Lung microvascular endothelial cell (primary cell): ENCODE data around the gene EIF1B. TPM values are rescaled to one million over a fixed set of nuclear protein-coding genes. Genes with fewer than 3 reads are reported as not detected.

Experiments used
- DNase-seq, 2 donors: peaks; one replicate each; pipeline versions ENCODE4 v3.0.0 to v3.0.0-alpha.2; 2010; ENCODE audit warnings: low read depth in 2 of 2
- total RNA-seq: library from RNA; depleted of rRNA; stranded (reverse); fragments of >200 nt; gene quantifications from 2 replicates; pipeline ENCODE4 v1.2.1, GENCODE V29; 2014

Gene EIF1B
- total RNA-seq, 1 donor from 2014 or later = 13.3 TPM

DNA sequence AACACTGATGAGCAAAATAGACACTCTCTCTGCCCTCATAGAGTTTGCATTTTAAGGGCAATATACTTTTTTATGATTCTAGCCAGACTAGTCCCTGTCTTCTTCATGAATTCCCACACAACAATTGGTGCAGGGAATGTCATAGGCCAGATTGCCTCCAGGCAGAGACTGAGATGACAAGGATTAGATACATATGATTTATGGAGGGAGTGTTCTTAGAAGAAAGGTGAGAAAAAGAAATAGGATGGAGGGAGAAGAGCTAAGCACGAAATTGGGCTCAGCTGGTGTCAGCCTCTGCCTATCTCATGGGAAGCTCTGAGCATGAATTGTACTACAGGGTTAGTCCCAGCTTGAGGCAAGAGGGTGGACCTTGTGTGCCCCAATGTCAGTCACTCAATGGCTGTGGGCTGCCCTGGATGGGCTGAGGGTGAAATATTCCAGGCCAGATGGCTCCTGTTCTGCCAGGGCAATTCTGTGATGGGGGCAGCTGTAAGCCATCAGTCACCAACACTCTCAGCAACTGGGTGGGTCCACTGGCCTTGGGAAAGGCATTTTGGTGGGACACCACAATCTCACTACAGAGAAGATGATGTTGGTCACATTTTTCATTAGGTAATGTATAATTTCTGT, 31.1 kb downstream of the EIF1B start:
- no peak for DNase-seq

DNA sequence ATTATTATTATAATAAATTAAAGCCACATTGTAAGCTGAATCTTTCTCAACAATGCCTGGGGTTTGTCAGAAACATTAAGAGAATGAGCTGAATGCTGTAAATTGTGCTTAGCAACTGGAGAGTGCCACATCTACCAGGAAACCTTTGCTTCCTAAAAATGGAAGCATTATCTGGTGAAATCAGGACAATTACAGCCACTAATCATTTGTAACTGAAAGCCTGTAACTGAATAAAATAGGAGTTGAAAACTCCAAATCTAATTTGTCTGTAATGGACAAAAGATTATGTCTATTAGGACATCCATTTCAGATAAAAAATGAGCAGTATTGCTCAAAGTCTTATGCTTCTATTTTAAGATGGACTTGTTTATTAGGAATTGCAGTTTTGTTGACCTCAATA, 32.2 kb downstream of the EIF1B start:
- no peak for DNase-seq

DNA sequence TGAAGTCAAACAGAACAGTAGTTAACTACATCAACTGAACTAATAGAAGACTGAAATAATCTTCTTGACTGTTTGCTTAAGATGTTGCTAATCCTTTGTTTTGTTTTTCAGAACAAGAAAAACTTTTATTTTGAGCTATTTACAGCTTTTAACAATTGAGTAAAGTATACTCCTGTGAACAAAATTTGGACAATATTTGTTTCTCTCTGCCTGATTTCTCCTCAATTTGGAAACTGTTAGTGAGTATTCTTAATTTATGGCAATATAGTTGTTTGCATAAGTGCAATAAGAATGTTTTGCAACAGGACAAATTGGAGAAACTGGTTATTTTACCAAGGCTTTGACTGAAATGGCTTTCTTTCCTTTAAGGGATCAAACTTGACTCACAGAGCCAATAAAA, 41.0 kb downstream of the EIF1B start:
- no peak for DNase-seq

DNA sequence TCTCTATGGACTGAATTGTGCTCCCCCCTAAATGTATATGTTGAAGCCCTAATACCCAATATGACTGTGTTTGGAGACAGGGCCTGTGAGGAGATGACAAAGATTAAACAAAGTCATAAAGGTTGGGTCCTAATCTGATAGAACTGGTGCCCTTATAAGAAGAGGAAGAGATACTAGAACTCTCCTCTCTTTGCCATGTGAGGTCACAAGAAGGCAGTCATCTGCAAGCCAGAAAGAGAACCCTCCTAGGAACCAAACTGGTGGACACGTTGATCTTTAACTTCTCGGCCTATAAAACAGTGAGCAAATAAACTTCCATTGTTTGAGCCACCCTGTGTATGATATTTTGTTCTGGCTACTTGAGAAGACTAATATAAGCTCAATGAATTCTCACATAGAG, 45.9 kb downstream of the EIF1B start:
- DNase-seq = no peak

DNA sequence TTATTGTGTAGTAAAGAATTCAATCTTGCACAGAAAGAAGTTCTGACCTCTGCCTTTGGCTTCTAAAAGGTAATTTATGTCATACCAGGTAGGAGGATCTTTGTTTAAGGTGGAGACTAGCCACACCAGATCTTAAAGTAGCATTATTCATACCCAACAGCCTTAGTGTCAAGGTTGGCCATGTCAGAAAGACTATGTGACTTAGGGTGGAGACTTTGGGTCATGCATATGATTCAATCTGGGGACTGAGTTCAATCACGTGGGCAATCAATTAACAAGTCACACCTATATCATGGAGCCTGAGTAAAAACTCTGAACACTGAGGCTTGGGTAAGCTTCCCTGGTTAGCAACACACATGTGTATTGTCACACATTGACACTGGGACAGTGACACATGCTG, 48.9 kb downstream of the EIF1B start:
- no peak for DNase-seq

Other genes starting within 250 kb of the EIF1B start
- not detected in 2 replicates for gene ENTPD3, start 77.5 kb downstream of the EIF1B start, total RNA-seq
- 277 and 317 TPM in 2 replicates for gene RPL14, start 147.6 kb downstream of the EIF1B start, total RNA-seq
- gene ZNF619, start 167.4 kb downstream of the EIF1B start, total RNA-seq = 4.4 and 5.8 TPM in 2 replicates
- gene ZNF620, start 196.3 kb downstream of the EIF1B start, total RNA-seq = 3.5 and 6.5 TPM in 2 replicates
- 5.0 and 6.0 TPM in 2 replicates for gene ZNF621, start 215.3 kb downstream of the EIF1B start, total RNA-seq